SH-SY5Y (cell line): ENCODE results near the gene KCNAB3.

Source experiments
- GATA2 ChIP-seq: IDR thresholded peaks from 2 replicates; pipeline ENCODE4 v1.6.1; 2011; ENCODE audit warnings: mild to moderate bottlenecking, low read depth, low read length
- GATA3 ChIP-seq: IDR thresholded peaks from 2 replicates; pipeline ENCODE4 v1.6.1; 2011; ENCODE audit warnings: low read depth, mild to moderate bottlenecking, low read length, moderate library complexity

The KCNAB3 gene

GRCh38 chr17:7951143-7951792 lies 21.6 kb upstream of the KCNAB3 start:
- no peak for TF ChIP-seq GATA2
- TF ChIP-seq GATA3 = no peak

DNA sequence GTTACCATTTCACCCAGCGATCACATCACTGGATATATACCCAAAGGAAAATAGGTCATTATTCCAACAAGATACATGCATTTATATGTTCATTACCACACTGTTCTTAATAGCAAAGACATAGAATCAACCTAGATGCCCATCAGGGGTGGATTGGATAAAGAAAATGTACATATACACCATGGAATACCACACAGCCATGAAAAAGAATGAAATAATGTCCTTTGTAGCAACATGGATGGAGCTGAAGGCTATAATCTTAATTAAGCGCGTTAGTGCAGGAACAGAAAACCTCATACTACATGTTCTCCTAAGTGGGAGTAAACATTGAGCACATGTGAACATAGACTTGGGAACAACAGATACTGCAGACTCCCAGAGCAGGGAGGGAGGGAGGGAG lies 20.9 kb upstream of the KCNAB3 start:
- TF ChIP-seq GATA2 (no peak), GATA3 (no peak)

- TF ChIP-seq GATA3 (no peak), GATA2 (no peak)
Measured at GRCh38 chr17:7947651-7948050, 18.0 kb upstream of the KCNAB3 start.

GRCh38 chr17:7946441-7946840 lies 16.8 kb upstream of the KCNAB3 start:
- TF ChIP-seq GATA2 (no peak), GATA3 (no peak)

- TF ChIP-seq GATA3 (no peak), GATA2 (no peak)
Measured at GRCh38 chr17:7945651-7946050, 16.0 kb upstream of the KCNAB3 start.

DNA sequence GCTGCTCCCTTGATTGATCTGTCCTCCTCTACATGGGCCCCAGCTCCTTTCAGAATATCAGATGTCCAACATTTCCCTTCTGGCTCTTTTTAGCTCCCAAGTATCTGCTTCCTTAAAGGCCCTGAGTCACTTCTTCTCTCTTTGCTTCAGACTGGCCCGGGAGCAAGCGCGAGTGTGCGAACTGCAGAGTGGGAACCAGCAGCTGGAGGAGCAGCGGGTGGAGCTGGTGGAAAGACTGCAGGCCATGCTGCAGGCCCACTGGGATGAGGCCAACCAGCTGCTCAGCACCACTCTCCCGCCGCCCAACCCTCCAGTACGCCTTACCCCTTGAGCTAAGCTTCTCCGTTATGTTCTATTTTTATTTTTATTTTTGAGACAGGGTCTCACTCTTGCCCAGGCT lies 14.7 kb upstream of the KCNAB3 start:
- TF ChIP-seq GATA2 (no peak), GATA3 (no peak)

GRCh38 chr17:7943291-7943690 lies 13.6 kb upstream of the KCNAB3 start:
- TF ChIP-seq GATA2 = no peak
- TF ChIP-seq GATA3 = no peak

DNA sequence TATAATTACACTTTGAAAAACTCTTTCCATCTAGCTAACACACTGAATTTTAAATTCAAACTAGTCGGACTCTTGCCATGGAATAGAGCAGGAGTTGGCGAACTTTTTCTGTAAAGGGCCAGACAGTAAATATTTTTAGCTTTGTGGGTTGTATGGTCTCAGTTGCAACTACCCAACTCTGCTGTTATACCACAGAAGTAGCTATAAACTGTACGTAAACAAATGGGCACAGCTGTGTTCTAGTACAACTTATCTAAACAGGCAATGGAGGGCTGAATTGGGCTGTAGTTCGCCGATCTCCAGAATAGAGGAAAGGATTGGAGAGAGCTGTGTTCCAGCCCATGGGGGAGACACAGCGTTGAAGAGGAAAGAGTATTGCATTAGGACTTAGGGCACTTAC lies 11.1 kb upstream of the KCNAB3 start:
- TF ChIP-seq GATA3 = no peak
- TF ChIP-seq GATA2 = no peak

DNA sequence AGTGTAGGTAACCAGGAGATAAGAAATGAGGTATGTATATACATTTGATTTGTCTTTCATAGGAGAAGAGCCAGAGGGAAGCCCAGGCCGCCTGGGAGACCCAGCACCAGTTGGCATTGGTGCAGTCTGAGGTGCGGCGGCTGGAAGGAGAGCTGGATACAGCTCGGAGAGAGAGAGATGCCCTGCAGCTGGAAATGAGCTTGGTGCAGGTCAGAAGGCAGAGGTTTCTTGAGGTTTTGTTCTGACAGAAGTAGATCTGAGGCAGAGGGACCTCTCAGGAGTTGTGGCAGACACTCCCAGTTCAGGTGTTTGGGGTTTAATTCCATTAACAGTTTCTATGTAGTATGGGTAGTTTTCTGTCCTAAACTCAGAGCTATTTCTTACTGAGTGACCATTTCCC lies 10.4 kb upstream of the KCNAB3 start:
- TF ChIP-seq GATA2 = no peak
- no peak for TF ChIP-seq GATA3

DNA sequence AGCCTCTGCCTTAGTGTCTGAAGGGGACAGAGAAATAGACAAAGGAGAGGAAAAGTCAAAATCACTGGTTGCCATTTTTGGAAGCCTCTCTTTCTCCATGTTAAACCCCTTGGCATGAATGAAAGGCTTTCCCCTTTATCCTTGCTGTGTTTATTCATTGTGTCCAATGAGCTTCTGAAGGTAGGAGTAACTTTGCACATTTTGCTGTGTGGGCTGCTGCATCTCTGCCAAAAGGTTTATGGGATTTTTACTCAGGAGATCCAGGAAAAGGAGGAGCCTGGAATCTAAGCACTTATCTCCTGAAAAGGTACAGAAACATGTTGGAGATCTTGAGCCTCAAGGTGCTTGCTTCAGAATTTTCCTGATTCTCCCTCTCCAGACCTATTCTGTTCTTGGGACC lies 6.2 kb upstream of the KCNAB3 start:
- no peak for TF ChIP-seq GATA3
- TF ChIP-seq GATA2 = no peak

DNA sequence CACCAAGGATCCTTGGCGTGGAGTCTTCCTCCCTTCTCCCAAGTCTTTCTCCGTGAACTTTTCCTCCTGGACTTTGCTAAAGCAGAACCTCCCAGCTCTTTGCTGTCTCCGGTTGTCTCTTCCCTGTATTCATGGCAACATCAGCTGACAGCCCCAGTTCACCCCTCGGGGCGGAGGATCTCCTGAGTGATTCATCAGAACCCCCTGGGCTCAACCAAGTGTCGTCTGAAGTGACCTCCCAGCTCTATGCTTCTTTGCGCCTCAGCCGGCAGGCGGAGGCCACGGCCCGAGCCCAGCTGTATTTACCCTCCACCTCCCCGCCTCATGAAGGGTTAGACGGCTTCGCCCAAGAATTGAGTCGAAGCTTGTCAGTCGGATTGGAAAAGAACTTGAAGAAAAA lies 3.3 kb upstream of the KCNAB3 start:
- TF ChIP-seq GATA3 (no peak), GATA2 (no peak)

DNA sequence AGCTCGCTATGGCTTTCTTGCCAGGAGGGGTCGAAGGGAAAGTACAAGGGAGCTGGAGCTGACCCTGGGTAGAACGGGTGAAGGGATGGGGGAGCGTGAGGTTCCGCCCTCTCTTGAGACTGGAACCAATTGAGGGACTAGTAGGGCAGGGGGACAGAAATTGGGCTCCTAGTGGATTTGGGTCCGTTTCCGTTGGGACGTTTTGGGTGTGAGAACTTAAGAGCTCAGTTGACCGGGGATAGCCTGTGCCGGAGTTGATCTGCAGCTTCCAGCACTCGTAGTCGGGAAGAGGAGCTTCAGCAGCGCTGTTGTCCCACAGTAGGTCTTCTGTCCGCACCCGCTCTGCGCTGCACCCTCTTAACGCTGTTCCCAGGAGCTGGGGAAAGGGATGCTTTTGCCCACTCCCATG lies 2.8 kb upstream of the KCNAB3 start:
- no peak for TF ChIP-seq GATA2
- no peak for TF ChIP-seq GATA3

- no peak for TF ChIP-seq GATA3
- TF ChIP-seq GATA2 = no peak
Measured at GRCh38 chr17:7931709-7932482, 2.2 kb upstream of the KCNAB3 start, which contains the start of the genes CNTROB and TRAPPC1. TSS of gene CNTROB (plus strand) at chr17:7932206. CDS start at chr17:7933080, 874 bp downstream. TSS of gene TRAPPC1 (minus strand) at chr17:7931946. CDS start at chr17:7931829, 117 bp downstream.

DNA sequence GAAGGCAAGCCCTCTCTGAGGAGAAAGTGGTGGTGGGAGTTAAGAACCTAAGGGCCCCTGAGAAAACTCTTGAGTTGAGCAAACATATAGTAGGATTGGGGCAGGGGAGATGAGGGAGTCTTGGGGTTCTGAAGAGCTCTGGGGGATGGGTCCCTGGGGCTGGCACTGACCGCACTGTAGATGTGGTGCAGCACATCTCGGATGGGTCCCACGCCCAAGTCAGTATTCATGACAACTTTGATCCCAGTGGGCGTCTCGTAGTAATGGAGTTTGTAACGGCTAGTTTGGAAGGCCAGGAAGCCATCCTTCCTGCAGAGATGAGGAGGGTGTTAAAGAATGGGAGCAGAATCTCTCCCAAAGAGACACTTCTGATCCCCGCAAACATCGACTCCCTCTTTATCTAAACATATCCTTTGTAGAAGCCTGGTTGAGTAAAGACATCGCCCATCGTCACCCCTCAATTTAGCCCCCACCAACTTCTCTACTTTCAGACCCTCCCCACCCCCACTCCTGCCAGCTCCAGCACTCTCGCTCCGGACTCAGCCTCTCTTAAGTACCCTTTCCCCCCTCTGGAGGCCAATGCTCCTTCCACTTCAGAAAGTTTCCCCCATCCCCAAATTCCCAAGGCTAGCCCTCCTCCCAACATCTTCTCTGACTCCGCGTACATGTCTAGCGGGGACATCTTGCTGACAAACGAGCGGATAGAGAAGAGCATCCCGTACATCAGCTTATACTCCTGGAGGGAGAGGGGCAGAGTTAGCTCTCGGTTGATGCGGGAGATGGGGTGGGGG lies 1.4 kb upstream of the KCNAB3 start:
- TF ChIP-seq GATA2 (no peak), GATA3 (no peak)
